ENCODE data around the gene LRRC3.

LRRC3 gene

DNA sequence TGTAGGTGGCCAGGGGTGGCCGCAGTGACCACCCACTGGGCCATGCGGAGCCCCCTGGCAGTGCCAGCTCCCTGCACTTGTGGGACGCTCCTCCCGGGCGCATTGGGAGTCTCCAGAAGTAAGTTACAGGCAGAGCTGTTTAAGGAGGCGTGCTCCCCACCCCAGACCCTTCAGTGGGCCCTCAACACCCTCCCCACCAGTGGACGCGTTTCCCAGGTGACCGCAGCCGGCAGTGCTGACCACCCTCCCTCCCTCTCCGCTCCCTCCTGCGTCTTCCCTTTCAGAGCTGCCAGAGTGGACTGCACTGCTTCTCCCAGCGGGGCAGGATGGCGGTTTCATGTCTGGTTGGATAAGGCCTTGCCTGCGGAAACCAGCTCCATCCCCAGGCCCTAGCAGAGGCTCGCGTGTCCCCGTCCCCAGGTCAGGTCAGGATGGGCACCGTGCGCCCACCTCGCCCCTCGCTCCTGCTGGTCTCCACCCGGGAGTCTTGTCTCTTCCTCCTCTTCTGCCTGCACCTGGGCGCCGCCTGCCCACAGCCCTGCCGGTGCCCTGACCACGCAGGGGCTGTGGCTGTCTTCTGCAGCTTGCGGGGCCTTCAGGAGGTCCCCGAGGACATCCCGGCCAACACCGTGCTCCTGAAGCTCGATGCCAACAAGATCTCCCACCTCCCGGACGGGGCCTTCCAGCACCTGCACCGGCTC is 1.1 kb downstream of the LRRC3 start:
- Histone ChIP-seq H2BK5ac (ENCODE audit: low read depth, low read length, poor library complexity, severe bottlenecking) (no peak overlapping the region), H2AFZ (ENCODE audit: low read depth, low read length) (no peak overlapping the region), H3K4me1 (ENCODE audit: control insufficient read depth, insufficient read depth, low read depth, low read length) (peaks cover 9% of the 10 kb centered on the region), H3K4me2 (ENCODE audit: low read length, poor library complexity, severe bottlenecking) (peak overlapping the region; percentile 88), H3K79me1 (replicated peaks; ENCODE audit: low read length, poor library complexity, severe bottlenecking) (no peaks in the 10 kb centered on the region), H3K36me3 (ENCODE audit: control insufficient read depth in 1 of 2, insufficient read depth in 2 of 2, low read depth in 1 of 2, low read length in 2 of 2) (peaks cover 0 to 7% of the 10 kb centered on the region in 2 experiments), H3K9ac (ENCODE audit: low read length) (peak overlapping the region; percentile 61), H3K18ac (ENCODE audit: low read depth in 1 of 2, low read length in 2 of 2) (no peak overlapping the region), H3K14ac (ENCODE audit: low read length in 2 of 2) (no peak overlapping the region), H4K91ac (ENCODE audit: low read length) (no peak overlapping the region), H2AK5ac (ENCODE audit: low read length, severe bottlenecking) (no peak overlapping the region), H3K27ac (ENCODE audit: low read length, poor library complexity, severe bottlenecking) (no peak overlapping the region), H2BK12ac (ENCODE audit: low read length in 2 of 2) (no peak overlapping the region), H3K4ac (ENCODE audit: low read depth in 1 of 2, low read length in 2 of 2) (no peak overlapping the region), H3K27me3 (ENCODE audit: control insufficient read depth in 1 of 2, insufficient read depth in 1 of 2, low read length in 2 of 2) (peaks cover 10 to 13% of the 10 kb centered on the region in 2 experiments), H2BK15ac (ENCODE audit: low read depth, poor library complexity, severe bottlenecking) (no peak overlapping the region), H3K23ac (ENCODE audit: low read length in 2 of 2) (no peak overlapping the region), H3K9me3 (ENCODE audit: control insufficient read depth, low read length) (peaks cover 7% of the 10 kb centered on the region), H4K8ac (ENCODE audit: low read length) (no peak overlapping the region), H3K4me3 (ENCODE audit: insufficient read depth in 1 of 2, low read depth in 1 of 2, low read length in 2 of 2) (peak overlapping the region; percentile 61 to 76), H2BK120ac (ENCODE audit: low read depth, low read length) (no peak overlapping the region)
- WGBS: 90% methylated on average over 35 of the region's 35 CpGs
- no peak for DNase-seq

- Histone ChIP-seq H2BK12ac (ENCODE audit: low read length in 2 of 2) (no peak overlapping the region), H2AK5ac (ENCODE audit: low read length, severe bottlenecking) (no peak overlapping the region), H4K8ac (ENCODE audit: low read length) (no peak overlapping the region), H3K23ac (ENCODE audit: low read length in 2 of 2) (no peak overlapping the region), H4K91ac (ENCODE audit: low read length) (no peak overlapping the region), H2BK120ac (ENCODE audit: low read depth, low read length) (no peak overlapping the region), H2AFZ (ENCODE audit: low read depth, low read length) (no peak overlapping the region), H3K14ac (ENCODE audit: low read length in 2 of 2) (no peak overlapping the region), H3K4me1 (ENCODE audit: control insufficient read depth, insufficient read depth, low read depth, low read length) (peaks cover 9% of the 10 kb centered on the region), H3K9me3 (ENCODE audit: control insufficient read depth, low read length) (peaks cover 5% of the 10 kb centered on the region), H3K4me2 (ENCODE audit: low read length, poor library complexity, severe bottlenecking) (no peak overlapping the region), H3K4ac (ENCODE audit: low read depth in 1 of 2, low read length in 2 of 2) (no peak overlapping the region), H3K18ac (ENCODE audit: low read depth in 1 of 2, low read length in 2 of 2) (no peak overlapping the region), H3K79me1 (replicated peaks; ENCODE audit: low read length, poor library complexity, severe bottlenecking) (no peaks in the 10 kb centered on the region), H3K4me3 (ENCODE audit: insufficient read depth in 1 of 2, low read depth in 1 of 2, low read length in 2 of 2) (no peak overlapping the region), H3K36me3 (ENCODE audit: control insufficient read depth in 1 of 2, insufficient read depth in 2 of 2, low read depth in 1 of 2, low read length in 2 of 2) (peaks cover 0 to 7% of the 10 kb centered on the region in 2 experiments), H3K27me3 (ENCODE audit: control insufficient read depth in 1 of 2, insufficient read depth in 1 of 2, low read length in 2 of 2) (peaks cover 6 to 9% of the 10 kb centered on the region in 2 experiments), H3K27ac (ENCODE audit: low read length, poor library complexity, severe bottlenecking) (no peak overlapping the region), H2BK15ac (ENCODE audit: low read depth, poor library complexity, severe bottlenecking) (no peak overlapping the region), H2BK5ac (ENCODE audit: low read depth, low read length, poor library complexity, severe bottlenecking) (no peak overlapping the region), H3K9ac (ENCODE audit: low read length) (no peak overlapping the region)
- DNase-seq: no peak
- 95% methylated on average over 44 of the region's 44 CpGs for WGBS
Measured at GRCh38 chr21:44456915-44457736, 1.8 kb downstream of the LRRC3 start.

GRCh38 chr21:44458971-44459711 is 3.8 kb downstream of the LRRC3 start:
- H4K91ac ChIP-seq (ENCODE audit: low read length): no peak overlapping the region
- DNase-seq: no peak
- H2BK12ac ChIP-seq (ENCODE audit: low read length in 2 of 2): no peak overlapping the region
- H2BK5ac ChIP-seq (ENCODE audit: low read depth, low read length, poor library complexity, severe bottlenecking): no peak overlapping the region
- no peak overlapping the region for H3K23ac ChIP-seq (ENCODE audit: low read length in 2 of 2)
- H3K4me3 ChIP-seq (ENCODE audit: insufficient read depth in 1 of 2, low read depth in 1 of 2, low read length in 2 of 2): no peak overlapping the region
- peaks cover 9 to 12% of the 10 kb centered on the region in 2 experiments for H3K27me3 ChIP-seq (ENCODE audit: control insufficient read depth in 1 of 2, insufficient read depth in 1 of 2, low read length in 2 of 2)
- no peak overlapping the region for H4K8ac ChIP-seq (ENCODE audit: low read length)
- H3K9me3 ChIP-seq (ENCODE audit: control insufficient read depth, low read length): no peaks in the 10 kb centered on the region
- no peak overlapping the region for H2BK15ac ChIP-seq (ENCODE audit: low read depth, poor library complexity, severe bottlenecking)
- H3K4me2 ChIP-seq (ENCODE audit: low read length, poor library complexity, severe bottlenecking): no peak overlapping the region
- no peak overlapping the region for H2AK5ac ChIP-seq (ENCODE audit: low read length, severe bottlenecking)
- 92% methylated on average over 19 of the region's 19 CpGs for WGBS
- H3K14ac ChIP-seq (ENCODE audit: low read length in 2 of 2): no peak overlapping the region
- no peak overlapping the region for H2BK120ac ChIP-seq (ENCODE audit: low read depth, low read length)
- no peak overlapping the region for H3K27ac ChIP-seq (ENCODE audit: low read length, poor library complexity, severe bottlenecking)
- no peak overlapping the region for H2AFZ ChIP-seq (ENCODE audit: low read depth, low read length)
- H3K18ac ChIP-seq (ENCODE audit: low read depth in 1 of 2, low read length in 2 of 2): no peak overlapping the region
- H3K4me1 ChIP-seq (ENCODE audit: control insufficient read depth, insufficient read depth, low read depth, low read length): peaks cover 9% of the 10 kb centered on the region
- H3K9ac ChIP-seq (ENCODE audit: low read length): no peak overlapping the region
- no peak overlapping the region for H3K4ac ChIP-seq (ENCODE audit: low read depth in 1 of 2, low read length in 2 of 2)
- H3K79me1 ChIP-seq (replicated peaks; ENCODE audit: low read length, poor library complexity, severe bottlenecking): no peaks in the 10 kb centered on the region
- peaks cover 0 to 7% of the 10 kb centered on the region in 2 experiments for H3K36me3 ChIP-seq (ENCODE audit: control insufficient read depth in 1 of 2, insufficient read depth in 2 of 2, low read depth in 1 of 2, low read length in 2 of 2)
